DLD1 (cell line): Measurements from ENCODE around the gene NECAB3.

Source experiments
- in situ Hi-C: cut with HindIII; loops from 2 replicates; pipeline ENCODE4 v1.10.0; 2017; ENCODE audit warnings: low sequenced_read_pairs

Gene NECAB3

GRCh38 chr20:33666293-33667244, 7.7 kb downstream of the NECAB3 start, which contains the start of gene ACTL10:
Gene ACTL10 (plus strand): TSS chr20:33666943. CDS start chr20:33667498, 555 bp downstream.
- in situ Hi-C loops, result no loop called here

- in situ Hi-C loops, result no loop called here
Measured at GRCh38 chr20:33664762-33665144, 9.5 kb downstream of the NECAB3 start.

DNA sequence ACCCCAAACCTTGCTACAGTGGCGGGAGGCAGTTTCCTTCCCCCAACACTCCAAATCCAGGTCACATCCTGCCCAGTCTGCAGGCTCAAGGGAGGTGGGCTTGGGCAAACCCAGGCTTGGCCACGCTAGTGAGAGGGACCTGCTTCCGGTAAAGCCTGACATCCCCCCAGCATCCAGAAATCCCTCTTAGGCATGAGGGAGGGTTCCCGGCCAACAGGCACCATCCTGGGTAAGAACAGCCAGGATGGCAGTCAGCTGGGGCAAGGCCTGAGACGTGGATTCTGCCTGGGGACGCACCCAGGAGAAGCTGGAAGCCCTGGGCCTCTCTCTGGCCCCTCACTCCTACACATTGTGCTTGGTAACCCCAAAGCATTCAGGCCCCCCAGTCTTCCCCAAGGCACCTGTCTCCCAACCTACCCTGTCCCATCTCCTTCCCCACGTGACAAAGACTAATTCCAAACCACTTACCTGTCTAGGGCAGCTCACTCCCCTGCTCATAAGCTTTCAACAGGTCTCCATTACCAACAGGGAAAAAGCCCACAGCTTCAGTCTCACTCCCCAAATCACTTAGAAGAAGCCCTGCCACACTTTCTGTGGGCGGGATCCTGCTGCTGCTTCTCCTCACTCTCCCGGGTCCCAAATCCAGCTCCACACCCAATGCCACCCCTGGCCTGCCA, 10.0 kb downstream of the NECAB3 start:
- in situ Hi-C loops, result no loop called here

GRCh38 chr20:33663161-33664084, 10.8 kb downstream of the NECAB3 start:
- in situ Hi-C loops, result no loop called here

GRCh38 chr20:33662172-33662571, 12.1 kb downstream of the NECAB3 start, which contains the start of gene C20orf144:
Gene C20orf144 (plus strand): TSS chr20:33662327. CDS start chr20:33662346, 19 bp downstream.
- in situ Hi-C loops, result no loop called here

DNA sequence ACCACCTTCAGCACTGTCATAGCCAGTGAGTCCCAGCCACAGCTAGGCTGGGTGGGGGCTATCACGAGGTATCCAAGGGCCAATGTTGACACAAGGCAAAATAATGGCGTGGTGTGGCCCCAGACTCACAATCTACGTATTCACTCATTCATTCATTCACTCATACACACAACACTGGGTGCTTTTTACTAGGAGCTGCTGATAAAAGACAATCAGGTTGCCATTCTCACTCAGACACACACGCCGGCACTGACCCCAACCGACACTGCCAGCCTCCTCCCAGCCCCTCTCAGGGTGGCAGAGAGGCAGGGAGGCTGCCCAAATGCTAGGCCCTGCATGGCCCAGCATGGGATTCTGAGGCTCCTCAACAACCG, 13.6 kb downstream of the NECAB3 start:
- in situ Hi-C loops, result no loop called here

DNA sequence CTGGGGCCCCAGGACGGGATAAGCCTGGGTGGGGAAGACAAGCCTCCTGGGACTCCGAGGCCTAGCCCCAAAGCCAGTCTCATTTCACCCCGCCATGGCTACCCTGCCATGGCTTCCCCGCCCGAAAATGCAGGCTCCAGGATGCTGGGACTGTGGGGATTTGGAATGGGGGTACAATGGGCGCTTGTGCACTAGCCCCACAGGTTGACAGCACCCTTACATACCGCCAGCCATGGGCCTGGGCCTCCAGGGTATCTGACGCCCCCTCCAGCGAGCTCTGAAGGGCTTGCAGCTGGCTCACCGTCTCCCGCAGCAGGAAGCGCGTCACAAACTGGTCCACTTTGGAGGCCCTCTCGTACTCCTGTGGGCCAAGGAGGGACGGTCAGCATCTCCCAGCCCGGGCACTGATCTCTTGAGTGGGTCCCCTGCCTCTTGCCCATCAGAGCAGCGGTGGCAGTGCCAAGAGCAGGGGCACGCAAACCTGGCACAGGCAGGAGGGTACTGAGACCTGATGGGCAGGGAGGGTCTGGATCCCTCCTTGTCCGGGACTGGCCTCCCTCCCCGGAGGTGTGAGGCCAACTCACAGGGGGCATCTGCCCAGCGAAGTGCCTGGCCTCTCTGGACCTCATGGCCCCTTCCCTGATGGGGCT, 14.1 kb downstream of the NECAB3 start:
- in situ Hi-C loops, result no loop called here

DNA sequence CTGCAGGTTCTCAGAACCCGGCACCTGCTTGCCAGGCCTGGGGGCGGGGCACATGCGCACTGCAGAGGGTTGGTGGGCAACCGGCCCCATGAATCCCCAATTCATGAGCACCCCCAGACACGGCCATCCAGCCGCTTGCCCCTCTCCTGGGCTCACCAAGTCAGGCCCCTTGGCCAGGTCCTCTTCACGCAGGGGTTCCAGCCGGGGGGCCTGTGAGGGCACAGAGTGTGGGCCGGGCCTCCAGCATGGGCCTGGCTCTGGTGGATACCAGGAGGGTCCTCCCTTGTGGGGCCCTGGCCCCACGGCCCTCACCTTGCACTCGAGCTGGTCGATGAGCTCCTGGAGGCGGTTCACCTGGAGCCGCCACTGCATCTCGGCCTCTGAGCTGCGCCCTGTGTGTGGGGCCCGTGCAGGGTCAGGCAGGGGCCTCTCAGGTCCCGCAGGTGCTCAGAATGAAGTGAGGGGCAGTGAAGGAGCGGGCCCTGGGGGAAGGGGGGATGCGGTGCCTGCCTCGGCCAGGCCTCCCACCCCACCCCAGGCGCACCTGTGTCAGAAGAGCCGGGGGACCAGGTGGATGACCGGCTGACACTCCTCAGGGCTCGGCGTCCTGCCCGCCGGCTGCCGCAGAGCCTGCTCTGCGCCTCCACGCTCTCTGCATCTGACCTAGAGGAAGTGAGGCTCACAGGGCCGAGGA, 14.7 kb downstream of the NECAB3 start:
- in situ Hi-C loops, result no loop called here

DNA sequence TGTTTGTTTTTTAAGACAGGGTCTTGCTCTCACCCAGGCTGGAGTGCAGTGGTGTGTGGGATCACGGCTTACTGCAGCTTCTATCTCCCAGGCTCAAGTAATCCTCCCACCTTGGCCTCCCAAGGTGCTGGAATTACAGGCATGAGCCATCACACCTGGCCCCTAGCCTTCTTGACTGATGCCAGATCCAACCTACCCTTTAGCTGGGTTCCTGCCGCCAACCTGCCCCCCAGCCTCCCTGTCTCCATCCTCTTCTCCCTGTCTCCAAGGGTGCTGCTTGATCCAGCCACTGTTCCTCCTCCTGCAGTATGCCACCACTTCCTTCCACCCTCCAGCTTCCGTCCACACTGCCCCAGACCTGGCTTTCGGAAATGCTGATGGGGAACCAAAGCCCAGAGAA, 15.3 kb downstream of the NECAB3 start:
- in situ Hi-C loops, result no loop called here

- in situ Hi-C loops, result no loop called here
Measured at GRCh38 chr20:33658510-33658909, 15.7 kb downstream of the NECAB3 start.

GRCh38 chr20:33657704-33658095, 16.5 kb downstream of the NECAB3 start:
- in situ Hi-C loops, result no loop called here

- in situ Hi-C loops, result no loop called here
Measured at GRCh38 chr20:33656783-33657703, 17.2 kb downstream of the NECAB3 start.

- in situ Hi-C loops, result no loop called here
Measured at GRCh38 chr20:33656010-33656782, 18.0 kb downstream of the NECAB3 start.

- in situ Hi-C loops, result no loop called here
Measured at GRCh38 chr20:33655164-33655563, 19.1 kb downstream of the NECAB3 start.

DNA sequence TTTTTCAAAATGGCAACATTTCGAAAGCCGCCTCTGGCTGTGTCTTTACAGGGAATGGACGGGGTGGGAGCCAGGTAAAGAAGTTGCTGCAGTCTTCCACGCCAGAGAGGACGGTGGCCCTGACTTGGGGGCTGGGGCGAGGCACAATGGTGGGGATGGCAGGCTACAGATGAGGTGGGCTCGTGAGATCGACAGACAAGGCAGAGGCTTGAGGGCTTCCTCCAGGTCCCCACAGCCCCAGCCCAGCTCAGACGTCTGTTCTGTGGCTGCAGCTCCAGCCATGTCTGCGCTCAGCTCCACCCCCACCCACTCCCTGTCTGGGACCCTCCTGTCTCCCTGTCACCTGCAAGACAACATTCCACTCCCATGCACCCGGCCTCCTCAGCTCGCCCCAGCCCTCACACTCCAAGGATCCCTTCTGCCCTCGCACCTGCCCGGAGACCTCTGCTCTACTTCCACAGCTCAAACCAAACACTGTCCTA, 19.5 kb downstream of the NECAB3 start:
- in situ Hi-C loops, result no loop called here

- in situ Hi-C loops, result no loop called here
Measured at GRCh38 chr20:33653900-33654596, 20.2 kb downstream of the NECAB3 start.

- in situ Hi-C loops, result no loop called here
Measured at GRCh38 chr20:33653218-33653899, 20.9 kb downstream of the NECAB3 start.
